ENCODE data around the gene RASL12.
A peak's percentile ranks its signal among the peaks of the same experiment; 100 is the strongest.
"Not testable (repeated sequence)": the region's sequence is repeated elsewhere in the genome, so short reads cannot be mapped to it uniquely, and the experiment has no call there.

The RASL12 gene

GRCh38 chr15:65057549-65057940 is 10.2 kb downstream of the RASL12 start:
- no peak for DNase-seq (ENCODE audit: extremely low read depth in 1 of 2, low read depth in 1 of 2)

GRCh38 chr15:65056868-65057548 is 10.8 kb downstream of the RASL12 start:
- no peak for DNase-seq (ENCODE audit: extremely low read depth in 1 of 2, low read depth in 1 of 2)

GRCh38 chr15:65056106-65056505 is 11.7 kb downstream of the RASL12 start:
- no peak for DNase-seq (ENCODE audit: extremely low read depth in 1 of 2, low read depth in 1 of 2)

- no peak for DNase-seq (ENCODE audit: extremely low read depth in 1 of 2, low read depth in 1 of 2)
Measured at GRCh38 chr15:65055201-65055870, 12.5 kb downstream of the RASL12 start.

- peak; percentile 8 to 27 for DNase-seq (ENCODE audit: extremely low read depth in 1 of 2, low read depth in 1 of 2)
Measured at GRCh38 chr15:65054333-65055200, 13.2 kb downstream of the RASL12 start.

- DNase-seq (ENCODE audit: extremely low read depth in 1 of 2, low read depth in 1 of 2) = no peak
Measured at GRCh38 chr15:65052956-65053355, 14.8 kb downstream of the RASL12 start.

GRCh38 chr15:65051266-65051665 is 16.5 kb downstream of the RASL12 start:
- no peak for DNase-seq (ENCODE audit: extremely low read depth in 1 of 2, low read depth in 1 of 2)

GRCh38 chr15:65050270-65050669 is 17.5 kb downstream of the RASL12 start:
- DNase-seq (ENCODE audit: extremely low read depth in 1 of 2, low read depth in 1 of 2) = no peak

GRCh38 chr15:65049418-65049840 is 18.4 kb downstream of the RASL12 start:
- peak; percentile 75 to 79 for DNase-seq (ENCODE audit: extremely low read depth in 1 of 2, low read depth in 1 of 2)

GRCh38 chr15:65048241-65048640 is 19.6 kb downstream of the RASL12 start:
- no peak for DNase-seq (ENCODE audit: extremely low read depth in 1 of 2, low read depth in 1 of 2)

GRCh38 chr15:65044724-65045481 is 22.9 kb downstream of the RASL12 start, which contains the start of gene SLC51B:
Gene SLC51B, plus strand, starts transcription at chr15:65045387. Its CDS starts 4,618 bp downstream, at chr15:65050005.
- no peak for DNase-seq (ENCODE audit: extremely low read depth in 1 of 2, low read depth in 1 of 2)

- DNase-seq (ENCODE audit: extremely low read depth in 1 of 2, low read depth in 1 of 2) = not testable (repeated sequence)
Measured at GRCh38 chr15:65044218-65044617, 23.6 kb downstream of the RASL12 start.

- DNase-seq (ENCODE audit: extremely low read depth in 1 of 2, low read depth in 1 of 2) = no peak
Measured at GRCh38 chr15:65042776-65043327, 24.9 kb downstream of the RASL12 start.

GRCh38 chr15:65041787-65042186 is 26.0 kb downstream of the RASL12 start:
- DNase-seq (ENCODE audit: extremely low read depth in 1 of 2, low read depth in 1 of 2) = no peak

- no peak for DNase-seq (ENCODE audit: extremely low read depth in 1 of 2, low read depth in 1 of 2)
Measured at GRCh38 chr15:65040461-65040860, 27.3 kb downstream of the RASL12 start.

GRCh38 chr15:65038836-65039235 is 29.0 kb downstream of the RASL12 start:
- DNase-seq (ENCODE audit: extremely low read depth in 1 of 2, low read depth in 1 of 2) = no peak

- no peak for DNase-seq (ENCODE audit: extremely low read depth in 1 of 2, low read depth in 1 of 2)
Measured at GRCh38 chr15:65038428-65038827, 29.4 kb downstream of the RASL12 start.

GRCh38 chr15:65037309-65037708 is 30.5 kb downstream of the RASL12 start:
- DNase-seq (ENCODE audit: extremely low read depth in 1 of 2, low read depth in 1 of 2) = no peak

GRCh38 chr15:65034719-65035118 is 33.1 kb downstream of the RASL12 start:
- no peak for DNase-seq (ENCODE audit: extremely low read depth in 1 of 2, low read depth in 1 of 2)

GRCh38 chr15:65033659-65034269 is 34.0 kb downstream of the RASL12 start:
- DNase-seq (ENCODE audit: extremely low read depth in 1 of 2, low read depth in 1 of 2) = no peak

Data from activated CD8-positive, alpha-beta memory T cell treated with anti-CD3 and anti-CD28 coated beads for 1 hour (primary cell).